ENCODE results near the gene CELF5.
"Not testable (repeated sequence)": the region's sequence is repeated elsewhere in the genome, so short reads cannot be mapped to it uniquely, and the experiment has no call there.

Gene CELF5

GRCh38 chr19:3190921-3191805 lies 33.3 kb upstream of the CELF5 start:
- no peak for DNase-seq

- not testable (repeated sequence) for DNase-seq
Measured at GRCh38 chr19:3191806-3192104, 32.7 kb upstream of the CELF5 start.

GRCh38 chr19:3192228-3192635 lies 32.2 kb upstream of the CELF5 start:
- DNase-seq = no peak

- DNase-seq = no peak
Measured at GRCh38 chr19:3192684-3193083, 31.8 kb upstream of the CELF5 start.

- DNase-seq = no peak
Measured at GRCh38 chr19:3193256-3194105, 31.0 kb upstream of the CELF5 start.

- no peak for DNase-seq
Measured at GRCh38 chr19:3194106-3195087, 30.1 kb upstream of the CELF5 start.

- no peak for DNase-seq
Measured at GRCh38 chr19:3196064-3196932, 28.2 kb upstream of the CELF5 start.

GRCh38 chr19:3196933-3197205 lies 27.6 kb upstream of the CELF5 start:
- DNase-seq = no peak

- no peak for DNase-seq
Measured at GRCh38 chr19:3198901-3199700, 25.4 kb upstream of the CELF5 start.

GRCh38 chr19:3201072-3201700 lies 23.3 kb upstream of the CELF5 start:
- no peak for DNase-seq

GRCh38 chr19:3201911-3202310 lies 22.6 kb upstream of the CELF5 start:
- DNase-seq = no peak

GRCh38 chr19:3202346-3202745 lies 22.1 kb upstream of the CELF5 start:
- DNase-seq = no peak

- DNase-seq = not testable (repeated sequence)
Measured at GRCh38 chr19:3202895-3203294, 21.6 kb upstream of the CELF5 start.

GRCh38 chr19:3203805-3204645 lies 20.4 kb upstream of the CELF5 start:
- DNase-seq = no peak

GRCh38 chr19:3204646-3205275 lies 19.7 kb upstream of the CELF5 start:
- DNase-seq = no peak

- no peak for DNase-seq
Measured at GRCh38 chr19:3206216-3206953, 18.1 kb upstream of the CELF5 start.

- no peak for DNase-seq
Measured at GRCh38 chr19:3207461-3208242, 16.8 kb upstream of the CELF5 start.

All from fibroblast of upper back skin (primary cell).